ENCODE results near the gene CDKN2AIPNL. TPM values are rescaled to one million over a fixed set of nuclear protein-coding genes. Genes with fewer than 3 reads are reported as not detected.

The CDKN2AIPNL gene
- total RNA-seq, 2 donors from 2014 or later, result 51.8 to 62.0 TPM

DNA sequence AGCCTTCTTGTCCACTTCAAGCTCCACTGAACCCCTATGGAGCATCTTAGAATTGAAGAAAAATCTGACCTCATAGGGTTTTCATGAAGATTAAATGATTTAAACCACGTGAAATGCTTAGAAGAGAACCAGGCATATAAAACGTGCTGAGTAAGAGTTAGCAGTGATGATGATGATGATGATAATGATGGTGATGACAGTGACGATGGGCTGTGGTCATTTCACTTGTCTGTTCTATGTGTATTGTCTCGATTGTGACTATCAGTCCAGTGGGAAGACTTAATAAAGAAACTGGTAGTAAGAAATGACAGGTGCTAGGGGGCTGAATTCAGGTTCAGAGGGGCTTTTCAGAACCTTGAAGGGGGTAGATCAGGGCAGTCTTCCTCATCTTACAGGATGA lies 45.1 kb upstream of the CDKN2AIPNL start:
- H3K9ac ChIP-seq (ENCODE audit: extremely low read depth, low read length, poor library complexity, severe bottlenecking), result no peak overlapping the region
- Mint-ChIP-seq H3K4me3 (no peak overlapping the region), H3K4me1 (peaks cover 2% of the 10 kb centered on the region), H3K27me3 (ENCODE audit: insufficient read depth) (peaks cover 2% of the 10 kb centered on the region), H3K36me3 (ENCODE audit: low read depth) (no peaks in the 10 kb centered on the region), H3K27ac (no peak overlapping the region), H3K9me3 (no peaks in the 10 kb centered on the region)
- H3K27ac ChIP-seq (ENCODE audit: low read depth, low read length), result no peak overlapping the region
- H3K4me1 ChIP-seq (ENCODE audit: control insufficient read depth, insufficient read depth, low read length), result peaks cover under 1% of the 10 kb centered on the region
- H3K9me3 ChIP-seq (ENCODE audit: control insufficient read depth, low read length), result no peaks in the 10 kb centered on the region
- no peak overlapping the region for H3K4me3 ChIP-seq (ENCODE audit: low read length)
- DNase-seq, result no peak
- H3K27me3 ChIP-seq (ENCODE audit: control insufficient read depth, insufficient read depth, low read length, poor library complexity, severe bottlenecking), result no peaks in the 10 kb centered on the region
- TF ChIP-seq, protein P1, sequence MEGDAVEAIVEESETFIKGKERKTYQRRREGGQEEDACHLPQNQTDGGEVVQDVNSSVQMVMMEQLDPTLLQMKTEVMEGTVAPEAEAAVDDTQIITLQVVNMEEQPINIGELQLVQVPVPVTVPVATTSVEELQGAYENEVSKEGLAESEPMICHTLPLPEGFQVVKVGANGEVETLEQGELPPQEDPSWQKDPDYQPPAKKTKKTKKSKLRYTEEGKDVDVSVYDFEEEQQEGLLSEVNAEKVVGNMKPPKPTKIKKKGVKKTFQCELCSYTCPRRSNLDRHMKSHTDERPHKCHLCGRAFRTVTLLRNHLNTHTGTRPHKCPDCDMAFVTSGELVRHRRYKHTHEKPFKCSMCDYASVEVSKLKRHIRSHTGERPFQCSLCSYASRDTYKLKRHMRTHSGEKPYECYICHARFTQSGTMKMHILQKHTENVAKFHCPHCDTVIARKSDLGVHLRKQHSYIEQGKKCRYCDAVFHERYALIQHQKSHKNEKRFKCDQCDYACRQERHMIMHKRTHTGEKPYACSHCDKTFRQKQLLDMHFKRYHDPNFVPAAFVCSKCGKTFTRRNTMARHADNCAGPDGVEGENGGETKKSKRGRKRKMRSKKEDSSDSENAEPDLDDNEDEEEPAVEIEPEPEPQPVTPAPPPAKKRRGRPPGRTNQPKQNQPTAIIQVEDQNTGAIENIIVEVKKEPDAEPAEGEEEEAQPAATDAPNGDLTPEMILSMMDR (conservative IDR thresholded peaks at IDR 0.05), result no peak
- no peaks in the 10 kb centered on the region for H3K36me3 ChIP-seq (ENCODE audit: control insufficient read depth, insufficient read depth, low read length)
- WGBS, 2 experiments (ENCODE audit: insufficient coverage in 1 of 2, insufficient read length in 1 of 2), result 88 to 89% methylated on average over 3 to 4 of the region's 4 CpGs

GRCh38 chr5:134455466-134455865 lies 43.8 kb upstream of the CDKN2AIPNL start:
- Histone ChIP-seq H3K4me3 (ENCODE audit: low read length) (no peak overlapping the region), H3K36me3 (ENCODE audit: control insufficient read depth, insufficient read depth, low read length) (no peaks in the 10 kb centered on the region), H3K27ac (ENCODE audit: low read depth, low read length) (no peak overlapping the region), H3K27me3 (ENCODE audit: control insufficient read depth, insufficient read depth, low read length, poor library complexity, severe bottlenecking) (no peaks in the 10 kb centered on the region), H3K4me1 (ENCODE audit: control insufficient read depth, insufficient read depth, low read length) (no peaks in the 10 kb centered on the region), H3K9me3 (ENCODE audit: control insufficient read depth, low read length) (no peaks in the 10 kb centered on the region), H3K9ac (ENCODE audit: extremely low read depth, low read length, poor library complexity, severe bottlenecking) (no peak overlapping the region)
- peaks cover 4% of the 10 kb centered on the region for H3K4me1 Mint-ChIP-seq
- no peaks in the 10 kb centered on the region for H3K9me3 Mint-ChIP-seq
- H3K27ac Mint-ChIP-seq, result peak overlapping the region; percentile 14
- H3K36me3 Mint-ChIP-seq (ENCODE audit: low read depth), result no peaks in the 10 kb centered on the region
- no peak overlapping the region for H3K4me3 Mint-ChIP-seq
- WGBS, 2 experiments (ENCODE audit: insufficient coverage in 1 of 2, insufficient read length in 1 of 2), result 89 to 93% methylated on average over 5 to 7 of the region's 8 CpGs
- TF ChIP-seq, protein P1 (conservative IDR thresholded peaks at IDR 0.05), result no peak
- no peak for DNase-seq
- peaks cover 2% of the 10 kb centered on the region for H3K27me3 Mint-ChIP-seq (ENCODE audit: insufficient read depth)

DNA sequence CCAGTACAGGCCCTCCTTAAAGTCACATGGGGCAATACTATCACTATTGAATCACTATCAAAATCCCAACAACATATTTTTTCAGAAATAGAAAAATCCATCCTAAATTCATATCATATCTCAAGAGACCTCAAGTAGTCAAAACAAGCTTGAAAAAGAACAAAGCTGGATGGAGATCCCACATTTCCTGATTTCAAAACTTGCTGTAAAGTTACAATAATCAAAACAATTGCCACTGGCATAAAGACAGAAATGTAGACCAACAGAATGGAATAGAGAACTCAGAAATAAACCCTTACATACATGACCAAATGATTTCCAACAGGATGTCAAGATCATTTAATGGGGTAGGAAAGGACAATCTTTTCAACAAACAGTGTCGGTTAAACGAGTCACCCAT lies 41.3 kb upstream of the CDKN2AIPNL start:
- TF ChIP-seq, protein P1 (conservative IDR thresholded peaks at IDR 0.05), result no peak
- no peaks in the 10 kb centered on the region for H3K36me3 ChIP-seq (ENCODE audit: control insufficient read depth, insufficient read depth, low read length)
- H3K4me3 Mint-ChIP-seq, result no peak overlapping the region
- peaks cover 2% of the 10 kb centered on the region for H3K27me3 Mint-ChIP-seq (ENCODE audit: insufficient read depth)
- no peaks in the 10 kb centered on the region for H3K9me3 ChIP-seq (ENCODE audit: control insufficient read depth, low read length)
- H3K9me3 Mint-ChIP-seq, result no peaks in the 10 kb centered on the region
- 76% methylated on average over 2 of the region's 2 CpGs; no CpG with 5 or more reads in 1 of the 2 experiments for WGBS, 2 experiments (ENCODE audit: insufficient coverage in 1 of 2, insufficient read length in 1 of 2)
- no peak overlapping the region for H3K27ac ChIP-seq (ENCODE audit: low read depth, low read length)
- no peak for DNase-seq
- H3K27ac Mint-ChIP-seq, result no peak overlapping the region
- peaks cover 4% of the 10 kb centered on the region for H3K4me1 Mint-ChIP-seq
- H3K27me3 ChIP-seq (ENCODE audit: control insufficient read depth, insufficient read depth, low read length, poor library complexity, severe bottlenecking), result no peaks in the 10 kb centered on the region
- H3K9ac ChIP-seq (ENCODE audit: extremely low read depth, low read length, poor library complexity, severe bottlenecking), result no peak overlapping the region
- no peak overlapping the region for H3K4me3 ChIP-seq (ENCODE audit: low read length)
- H3K36me3 Mint-ChIP-seq (ENCODE audit: low read depth), result no peaks in the 10 kb centered on the region
- no peaks in the 10 kb centered on the region for H3K4me1 ChIP-seq (ENCODE audit: control insufficient read depth, insufficient read depth, low read length)
